Transverse colon (tissue), 4 donors: ENCODE data around the gene OR4A15. TPM values are rescaled to one million over a fixed set of nuclear protein-coding genes. Genes with fewer than 3 reads are reported as not detected.

Experiments
- DNase-seq: peaks from one replicate; pipeline ENCODE4 v3.0.0-alpha.2; 2019
- H3K27ac ChIP-seq, 4 donors: fragments of 200-600 bp; sonication (generic); 2 replicates each; pipeline ENCODE4 v1.5.1; 2016 to 2018; ENCODE audit warnings: inconsistent platforms in 4 of 4
- H3K27me3 ChIP-seq: fragments of 200-600 bp; sonication (generic); 2 replicates; pipeline ENCODE4 v1.5.1; 2017; ENCODE audit warnings: inconsistent platforms
- H3K36me3 ChIP-seq, 4 donors: fragments of 200-600 bp; sonication (generic); 2 replicates each; pipeline ENCODE4 v1.5.1; 2017 to 2019; ENCODE audit warnings: inconsistent platforms in 4 of 4
- H3K4me1 ChIP-seq, 4 donors: fragments of 200-600 bp; sonication (generic); 2 replicates each; pipeline ENCODE4 v1.5.1; 2017 to 2020; ENCODE audit warnings: inconsistent platforms in 4 of 4
- H3K4me3 ChIP-seq, 4 donors: fragments of 200-600 bp; sonication (generic); 1 replicate in 1 of 4; 2 replicates in 3 of 4; pipeline versions ENCODE4 v1.5.1 to v1.6.1; 2017 to 2019; ENCODE audit warnings: inconsistent platforms in 4 of 4
- H3K9me3 ChIP-seq, 2 donors: fragments of 200-600 bp; sonication (generic); 2 replicates each; pipeline ENCODE4 v1.5.1; 2017 to 2019; ENCODE audit warnings: inconsistent platforms in 2 of 2
- EP300 ChIP-seq: sonication (generic); formaldehyde crosslinking; IDR thresholded peaks from one replicate; pipeline ENCODE4 v1.6.1; 2017; ENCODE audit warnings: antibody characterized with exemption, low read depth
- POLR2A ChIP-seq: fragments of 450-650 bp; IDR thresholded peaks from one replicate; pipeline ENCODE4 v1.6.1; 2016; ENCODE audit warnings: antibody characterized with exemption, mild to moderate bottlenecking, moderate library complexity
- POLR2AphosphoS5 ChIP-seq, 3 donors: sonication (generic); formaldehyde crosslinking; IDR thresholded peaks; one replicate each; pipeline ENCODE4 v1.6.1; 2016; ENCODE audit warnings: antibody characterized with exemption in 3 of 3
- WGBS, 2 donors: methylation state at CpG; one replicate each; pipeline ENCODE4 v1.1.5; 2018; ENCODE audit warnings: low coverage in 1 of 2; 5-methylcytosine and 5-hydroxymethylcytosine counted together
- in situ Hi-C, 4 donors: fragments of 200-750 bp; cut with MboI; loops; one replicate each; pipeline versions ENCODE4 v1.15.0 to v1.15.1; 2017; ENCODE audit warnings: low sequenced_read_pairs in 3 of 4, low pct_ligation_motif_present in 1 of 4, low pct_unique_long_range_greater_than_20kb in 1 of 4
- intact Hi-C: fragments of 100-400 bp; cut with DNase I; formaldehyde crosslinking; loops from one replicate; pipeline ENCODE4 v1.15.1; 2023; ENCODE audit warnings: low total_unique reads
- total RNA-seq, 4 donors: library from RNA; depleted of rRNA; stranded (reverse); fragments of >200 nt; gene quantifications; one replicate each; pipeline ENCODE4 v1.1.0, GENCODE V29; 2016
- TF ChIP-seq, protein P1 (sequence below), 5 experiments: fragments of 200-600 bp in 3 of 5; fragments of 450-650 bp in 2 of 5; sonication (generic) in 3 of 5; IDR thresholded peaks; 1 replicate in 2 of 5; 2 replicates in 3 of 5; pipeline ENCODE4 v1.5.1; 2016 to 2017; ENCODE audit warnings: antibody characterized with exemption in 5 of 5, inconsistent platforms in 3 of 5, mild to moderate bottlenecking in 2 of 5, moderate library complexity in 1 of 5

Gene OR4A15
- not detected for total RNA-seq

DNA sequence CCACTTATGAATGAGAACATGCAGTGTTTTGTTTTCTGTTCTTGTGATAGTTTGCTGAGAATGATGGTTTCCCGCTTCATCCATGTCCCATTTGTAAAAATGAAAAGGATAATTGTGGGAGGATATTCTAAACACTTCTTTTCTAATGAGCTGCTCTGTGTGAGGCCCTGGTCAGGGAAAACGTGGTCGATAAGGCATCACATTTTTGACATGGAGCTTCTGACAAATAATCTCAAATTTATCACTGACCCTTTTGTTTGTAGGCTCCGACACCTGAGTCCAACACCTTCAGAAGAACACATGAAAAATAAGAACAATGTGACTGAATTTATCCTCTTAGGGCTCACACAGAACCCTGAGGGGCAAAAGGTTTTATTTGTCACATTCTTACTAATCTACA is at the start of gene OR4A15:
TSS of gene OR4A15 (plus strand) at position 301 of the 400 bp plus-strand sequence. CDS start at position 301, 0 bp downstream.
- Histone ChIP-seq H3K36me3 (no peaks in the 10 kb centered on the region), H3K4me3 (no peak within 1 kb of the TSS), H3K27ac (no peak within 1 kb of the TSS), H3K27me3 (no peaks in the 10 kb centered on the region), H3K9me3 (peaks cover 0 to 5% of the 10 kb centered on the region in 2 donors), H3K4me1 (no peaks in the 10 kb centered on the region)
- no peak for DNase-seq
- WGBS, 2 donors = 50 to 66% methylated on average over 4 of the region's 4 CpGs
- in situ Hi-C loops (no loop called here), intact Hi-C loops (no loop called here)
- TF ChIP-seq POLR2A (no peak), POLR2AphosphoS5 (IDR thresholded peaks at IDR 0.05) (no peak), EP300 (no peak)
- TF ChIP-seq, protein P1, sequence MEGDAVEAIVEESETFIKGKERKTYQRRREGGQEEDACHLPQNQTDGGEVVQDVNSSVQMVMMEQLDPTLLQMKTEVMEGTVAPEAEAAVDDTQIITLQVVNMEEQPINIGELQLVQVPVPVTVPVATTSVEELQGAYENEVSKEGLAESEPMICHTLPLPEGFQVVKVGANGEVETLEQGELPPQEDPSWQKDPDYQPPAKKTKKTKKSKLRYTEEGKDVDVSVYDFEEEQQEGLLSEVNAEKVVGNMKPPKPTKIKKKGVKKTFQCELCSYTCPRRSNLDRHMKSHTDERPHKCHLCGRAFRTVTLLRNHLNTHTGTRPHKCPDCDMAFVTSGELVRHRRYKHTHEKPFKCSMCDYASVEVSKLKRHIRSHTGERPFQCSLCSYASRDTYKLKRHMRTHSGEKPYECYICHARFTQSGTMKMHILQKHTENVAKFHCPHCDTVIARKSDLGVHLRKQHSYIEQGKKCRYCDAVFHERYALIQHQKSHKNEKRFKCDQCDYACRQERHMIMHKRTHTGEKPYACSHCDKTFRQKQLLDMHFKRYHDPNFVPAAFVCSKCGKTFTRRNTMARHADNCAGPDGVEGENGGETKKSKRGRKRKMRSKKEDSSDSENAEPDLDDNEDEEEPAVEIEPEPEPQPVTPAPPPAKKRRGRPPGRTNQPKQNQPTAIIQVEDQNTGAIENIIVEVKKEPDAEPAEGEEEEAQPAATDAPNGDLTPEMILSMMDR (IDR thresholded peaks at IDR 0.05) = no peak

DNA sequence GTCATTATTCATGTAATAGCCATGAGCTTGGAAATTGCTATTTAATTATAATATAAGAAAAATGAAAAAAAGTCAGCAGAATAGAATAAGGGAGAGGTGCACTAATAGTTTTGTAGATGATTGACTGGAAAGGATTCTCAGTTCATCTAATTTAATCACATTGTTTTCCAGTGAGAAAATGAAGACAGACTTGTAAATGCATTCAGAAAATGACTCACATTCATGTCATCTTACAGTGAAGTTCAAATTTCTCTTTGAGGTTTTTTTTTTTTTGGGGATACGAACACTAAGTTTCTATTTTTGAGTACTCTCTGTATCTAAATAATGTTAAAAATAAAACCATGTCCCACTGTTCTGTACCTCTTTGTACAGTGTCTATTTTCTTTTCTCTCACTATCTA is 43.3 kb upstream of the OR4A15 start:
- in situ Hi-C loops = no loop called here
- DNase-seq = no peak
- Histone ChIP-seq H3K4me3 (no peak overlapping the region), H3K9me3 (no peaks in the 10 kb centered on the region), H3K36me3 (no peaks in the 10 kb centered on the region), H3K27me3 (no peaks in the 10 kb centered on the region), H3K4me1 (no peaks in the 10 kb centered on the region), H3K27ac (no peak overlapping the region)
- intact Hi-C loops = no loop called here
- WGBS, 2 donors = 77 to 83% methylated on average over 1 of the region's 1 CpG
- TF ChIP-seq, protein P1 (IDR thresholded peaks at IDR 0.05) = no peak
- TF ChIP-seq EP300 = no peak

DNA sequence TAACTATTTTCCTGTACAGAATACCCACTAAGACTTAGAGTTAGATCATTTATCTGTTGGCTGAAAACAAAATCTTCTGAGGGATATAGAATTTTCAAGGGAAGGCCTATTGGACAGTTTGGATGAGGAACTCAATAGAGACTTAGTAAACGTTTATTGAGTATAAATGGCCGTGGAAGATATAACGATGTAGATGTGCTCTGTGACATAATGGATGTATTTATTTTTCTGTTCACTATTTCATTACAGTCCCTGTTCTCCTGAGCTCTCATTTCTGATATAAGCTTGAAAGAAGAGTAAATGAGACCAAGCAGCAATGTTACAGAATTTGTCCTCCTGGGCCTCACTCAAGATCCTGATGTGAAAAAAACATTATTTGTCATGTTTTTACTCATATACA is 24.9 kb upstream of the OR4A15 start, which contains the start of gene OR4A16:
TSS of gene OR4A16 (plus strand) at position 301 of the 400 bp plus-strand sequence. CDS start at position 301, 0 bp downstream.
- no peaks in the 10 kb centered on the region for H3K27me3 ChIP-seq
- H3K36me3 ChIP-seq = no peaks in the 10 kb centered on the region
- H3K4me3 ChIP-seq = no peak within 1 kb of the TSS
- TF ChIP-seq EP300 = no peak
- no peak for TF ChIP-seq POLR2AphosphoS5 (IDR thresholded peaks at IDR 0.05)
- H3K4me1 ChIP-seq = no peaks in the 10 kb centered on the region
- DNase-seq = no peak
- no peaks in the 10 kb centered on the region for H3K9me3 ChIP-seq
- in situ Hi-C loops = no loop called here
- no peak within 1 kb of the TSS for H3K27ac ChIP-seq
- intact Hi-C loops = loop anchor here (2.0 kb wide), 1 partner anchor 76 kb away; no protein-coding TSS in a partner anchor
- WGBS, 2 donors = 75 to 84% methylated on average over 3 of the region's 3 CpGs

DNA sequence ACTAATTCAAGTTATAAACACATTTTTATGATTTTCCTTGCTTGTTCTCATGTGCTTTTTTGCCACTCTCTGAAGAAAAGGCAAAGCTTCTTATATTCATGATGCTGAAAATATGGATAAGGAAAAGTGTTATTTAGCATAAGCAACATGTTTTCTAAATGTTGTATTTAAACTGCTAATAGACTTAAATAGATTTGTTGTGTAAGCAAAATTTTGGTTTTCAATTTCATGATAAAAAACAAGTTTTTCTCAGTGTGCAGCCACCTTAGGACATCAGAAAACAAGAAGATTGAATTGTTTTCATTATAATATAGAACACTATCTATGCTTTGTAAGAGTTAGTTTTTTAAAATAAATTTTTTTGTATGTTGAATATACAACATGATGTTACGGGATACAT is 22.5 kb upstream of the OR4A15 start:
- Histone ChIP-seq H3K4me1 (no peaks in the 10 kb centered on the region), H3K4me3 (no peak overlapping the region), H3K36me3 (no peaks in the 10 kb centered on the region), H3K9me3 (no peaks in the 10 kb centered on the region), H3K27ac (no peak overlapping the region), H3K27me3 (no peaks in the 10 kb centered on the region)
- WGBS, 2 donors = 94 to 95% methylated on average over 1 of the region's 1 CpG
- no peak for DNase-seq
- intact Hi-C loops (no loop called here), in situ Hi-C loops (no loop called here)
- TF ChIP-seq, protein P1 (IDR thresholded peaks at IDR 0.05) = no peak
- TF ChIP-seq POLR2A (no peak), POLR2AphosphoS5 (IDR thresholded peaks at IDR 0.05) (no peak), EP300 (no peak)

DNA sequence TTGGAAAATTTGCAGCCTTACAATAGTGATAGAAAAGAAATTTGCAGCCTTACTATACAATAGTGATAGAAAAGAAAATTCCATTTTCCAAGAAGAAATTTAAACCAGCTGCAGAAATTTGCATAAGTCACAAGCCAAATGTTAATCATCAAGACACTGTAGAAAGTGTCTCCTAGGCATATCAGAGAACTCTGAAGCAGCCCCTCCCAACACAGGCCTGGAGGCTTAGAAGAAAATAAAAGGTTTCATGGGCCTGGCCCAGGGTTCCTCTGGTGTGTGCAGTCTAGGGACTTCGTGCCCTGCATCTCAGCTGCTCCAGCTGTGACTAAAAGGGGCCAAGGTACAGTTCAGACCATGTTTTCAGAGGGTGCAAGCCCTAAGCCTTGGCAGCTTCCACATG is 18.7 kb upstream of the OR4A15 start:
- intact Hi-C loops (no loop called here), in situ Hi-C loops (no loop called here)
- no peak for DNase-seq
- Histone ChIP-seq H3K4me1 (no peaks in the 10 kb centered on the region), H3K36me3 (no peaks in the 10 kb centered on the region), H3K27ac (no peak overlapping the region), H3K27me3 (no peaks in the 10 kb centered on the region), H3K9me3 (no peaks in the 10 kb centered on the region), H3K4me3 (no peak overlapping the region)
- TF ChIP-seq POLR2A = no peak
- no peak for TF ChIP-seq POLR2AphosphoS5 (IDR thresholded peaks at IDR 0.05)
- TF ChIP-seq, protein P1 (IDR thresholded peaks at IDR 0.05) = no peak
- TF ChIP-seq EP300 = no peak
- WGBS, 2 donors = 0% methylated on average over 1 of the region's 1 CpG; no CpG with 5 or more reads in 1 of the 2 donors
